Osteoblast (primary cell): Measurements from ENCODE around the gene TRERF1. TPM values are rescaled to one million over a fixed set of nuclear protein-coding genes. Genes with fewer than 3 reads are reported as not detected.
A peak's percentile ranks its signal among the peaks of the same experiment; 100 is the strongest.

ENCODE experiments used
- DNase-seq: peaks from one replicate; pipeline ENCODE4 v3.0.0; 2011; ENCODE audit warnings: low spot score, mixed read lengths; ENCODE audit not compliant: insufficient read length; ENCODE audit errors: missing footprints
- H2AFZ ChIP-seq: 2 replicates; pipeline ENCODE4 v1.6.0; 2011; ENCODE audit warnings: mild to moderate bottlenecking, low read length
- H3K27ac ChIP-seq: 2 replicates; pipeline ENCODE4 v1.5.1; 2011; ENCODE audit warnings: mild to moderate bottlenecking, low read depth, low read length, moderate library complexity
- H3K27me3 ChIP-seq: 2 replicates; pipeline ENCODE4 v1.6.0; 2012; ENCODE audit warnings: mild to moderate bottlenecking, control low read depth, inconsistent platforms, low read length, moderate library complexity; ENCODE audit not compliant: insufficient read depth
- H3K36me3 ChIP-seq: 2 replicates; pipeline ENCODE4 v1.5.1; 2011; ENCODE audit warnings: mild to moderate bottlenecking, low read length, control low read depth, moderate library complexity; ENCODE audit not compliant: insufficient read depth
- H3K4me1 ChIP-seq: 2 replicates; pipeline ENCODE4 v1.5.1; 2011; ENCODE audit warnings: mild to moderate bottlenecking, low read length, control low read depth, moderate library complexity; ENCODE audit not compliant: insufficient read depth
- H3K4me2 ChIP-seq: 2 replicates; pipeline ENCODE4 v1.6.0; 2011; ENCODE audit warnings: mild to moderate bottlenecking, low read length; ENCODE audit not compliant: insufficient read depth
- H3K4me3 ChIP-seq: fragments of 200-600 bp; sonication (generic); 3 replicates; pipeline ENCODE4 v1.5.1; 2012; ENCODE audit warnings: mild to moderate bottlenecking, low read length, inconsistent platforms; ENCODE audit not compliant: insufficient read depth
- H3K79me2 ChIP-seq: 2 replicates; pipeline ENCODE4 v1.6.0; 2012; ENCODE audit warnings: mild to moderate bottlenecking, low read length, control low read depth, inconsistent platforms; ENCODE audit not compliant: insufficient read depth
- H3K9me3 ChIP-seq: 2 replicates; pipeline ENCODE4 v1.5.1; 2011; ENCODE audit warnings: low read depth, low read length, control low read depth
- H4K20me1 ChIP-seq: 2 replicates; pipeline ENCODE4 v1.6.0; 2012; ENCODE audit warnings: mild to moderate bottlenecking, low read length, control low read depth; ENCODE audit not compliant: insufficient read depth
- total RNA-seq: library from RNA; depleted of rRNA; stranded (reverse); fragments of >200 nt; gene quantifications from 2 replicates; pipeline ENCODE4 v1.2.3, GENCODE V29; 2012
- TF ChIP-seq, protein P1 (sequence below): IDR thresholded peaks from 2 replicates; pipeline ENCODE4 v1.5.1; 2011; ENCODE audit warnings: mild to moderate bottlenecking, low read depth, low read length, moderate library complexity; ENCODE audit errors: extremely low read depth

Gene TRERF1
- total RNA-seq, 1 donor = 4.7 TPM

- Histone ChIP-seq H3K4me3 (no peak overlapping the region), H3K9me3 (no peaks in the 10 kb centered on the region), H3K4me1 (peaks cover 39% of the 10 kb centered on the region), H3K36me3 (no peaks in the 10 kb centered on the region), H3K27ac (peak overlapping the region; percentile 77), H2AFZ (peak overlapping the region; percentile 78), H4K20me1 (peaks cover 2% of the 10 kb centered on the region), H3K4me2 (peak overlapping the region; percentile 42), H3K79me2 (peaks cover 62% of the 10 kb centered on the region), H3K27me3 (no peaks in the 10 kb centered on the region)
- TF ChIP-seq, protein P1, sequence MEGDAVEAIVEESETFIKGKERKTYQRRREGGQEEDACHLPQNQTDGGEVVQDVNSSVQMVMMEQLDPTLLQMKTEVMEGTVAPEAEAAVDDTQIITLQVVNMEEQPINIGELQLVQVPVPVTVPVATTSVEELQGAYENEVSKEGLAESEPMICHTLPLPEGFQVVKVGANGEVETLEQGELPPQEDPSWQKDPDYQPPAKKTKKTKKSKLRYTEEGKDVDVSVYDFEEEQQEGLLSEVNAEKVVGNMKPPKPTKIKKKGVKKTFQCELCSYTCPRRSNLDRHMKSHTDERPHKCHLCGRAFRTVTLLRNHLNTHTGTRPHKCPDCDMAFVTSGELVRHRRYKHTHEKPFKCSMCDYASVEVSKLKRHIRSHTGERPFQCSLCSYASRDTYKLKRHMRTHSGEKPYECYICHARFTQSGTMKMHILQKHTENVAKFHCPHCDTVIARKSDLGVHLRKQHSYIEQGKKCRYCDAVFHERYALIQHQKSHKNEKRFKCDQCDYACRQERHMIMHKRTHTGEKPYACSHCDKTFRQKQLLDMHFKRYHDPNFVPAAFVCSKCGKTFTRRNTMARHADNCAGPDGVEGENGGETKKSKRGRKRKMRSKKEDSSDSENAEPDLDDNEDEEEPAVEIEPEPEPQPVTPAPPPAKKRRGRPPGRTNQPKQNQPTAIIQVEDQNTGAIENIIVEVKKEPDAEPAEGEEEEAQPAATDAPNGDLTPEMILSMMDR = no peak
- DNase-seq = peak; percentile 27
These were observed 47.2 kb downstream of the TRERF1 start for GRCh38 chr6:42404484-42404883.

DNA sequence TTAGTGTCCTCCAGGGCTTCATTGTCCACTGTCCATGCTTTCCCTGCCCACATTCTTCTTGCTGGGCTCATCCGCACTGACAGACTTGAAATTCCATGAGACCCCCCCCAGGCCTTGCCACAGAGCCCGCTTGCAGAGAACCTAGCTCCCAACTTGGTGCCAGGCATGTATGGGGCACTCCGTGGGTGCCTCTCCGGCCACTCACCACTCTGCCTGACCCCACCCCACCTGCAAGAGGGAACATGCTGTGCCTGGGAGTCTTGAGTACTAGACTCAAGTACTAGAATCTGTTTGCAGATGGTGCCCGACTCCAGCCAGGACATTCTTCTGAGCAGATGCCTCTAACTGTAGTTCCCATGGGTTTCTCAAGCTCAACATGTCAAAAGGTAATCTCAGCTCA, 47.9 kb downstream of the TRERF1 start:
- Histone ChIP-seq H4K20me1 (peaks cover 2% of the 10 kb centered on the region), H3K9me3 (no peaks in the 10 kb centered on the region), H2AFZ (no peak overlapping the region), H3K27ac (peak overlapping the region; percentile 8), H3K27me3 (no peaks in the 10 kb centered on the region), H3K4me2 (no peak overlapping the region), H3K79me2 (peaks cover 66% of the 10 kb centered on the region), H3K4me3 (no peak overlapping the region), H3K36me3 (no peaks in the 10 kb centered on the region), H3K4me1 (peaks cover 39% of the 10 kb centered on the region)
- TF ChIP-seq, protein P1 = no peak
- no peak for DNase-seq

- Histone ChIP-seq H3K4me1 (peaks cover 39% of the 10 kb centered on the region), H3K27me3 (no peaks in the 10 kb centered on the region), H2AFZ (no peak overlapping the region), H3K9me3 (no peaks in the 10 kb centered on the region), H3K36me3 (no peaks in the 10 kb centered on the region), H3K4me2 (no peak overlapping the region), H4K20me1 (peaks cover 2% of the 10 kb centered on the region), H3K27ac (no peak overlapping the region), H3K4me3 (no peak overlapping the region), H3K79me2 (peaks cover 70% of the 10 kb centered on the region)
- TF ChIP-seq, protein P1 = no peak
- DNase-seq = no peak
These were observed 48.3 kb downstream of the TRERF1 start for GRCh38 chr6:42403421-42403820.

DNA sequence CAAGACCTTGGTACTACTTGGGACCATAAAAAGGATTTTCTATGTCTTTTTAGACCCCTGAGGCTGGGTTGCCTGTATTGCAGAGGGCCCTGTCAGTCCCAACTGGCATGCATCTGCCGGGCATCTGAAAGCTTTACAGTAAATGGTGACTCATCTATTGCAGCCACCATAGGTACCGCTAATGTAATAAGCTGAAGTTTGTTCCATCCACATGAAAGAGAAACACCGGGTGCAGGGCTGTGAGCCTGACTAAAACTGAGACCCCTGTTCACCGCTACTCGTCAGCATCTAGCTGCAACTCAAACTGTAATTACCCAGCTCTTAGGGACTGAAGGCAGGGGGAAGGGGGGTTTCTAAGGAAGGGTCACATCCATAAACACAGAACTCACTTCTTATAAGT, 49.5 kb downstream of the TRERF1 start:
- H3K4me1 ChIP-seq = peaks cover 32% of the 10 kb centered on the region
- H3K4me2 ChIP-seq = no peak overlapping the region
- H3K27me3 ChIP-seq = no peaks in the 10 kb centered on the region
- peaks cover 79% of the 10 kb centered on the region for H3K79me2 ChIP-seq
- TF ChIP-seq, protein P1 = no peak
- H4K20me1 ChIP-seq = peaks cover 2% of the 10 kb centered on the region
- H3K27ac ChIP-seq = no peak overlapping the region
- no peak for DNase-seq
- H3K9me3 ChIP-seq = no peaks in the 10 kb centered on the region
- no peak overlapping the region for H2AFZ ChIP-seq
- no peaks in the 10 kb centered on the region for H3K36me3 ChIP-seq
- no peak overlapping the region for H3K4me3 ChIP-seq
